Transverse colon (tissue), 4 donors: ENCODE measurements around the gene STOML2. TPM values are rescaled to one million over a fixed set of nuclear protein-coding genes. Genes with fewer than 3 reads are reported as not detected.

Experiments used
- DNase-seq: peaks from one replicate; pipeline ENCODE4 v3.0.0-alpha.2; 2019
- H3K27ac ChIP-seq, 4 donors: fragments of 200-600 bp; sonication (generic); 2 replicates each; pipeline ENCODE4 v1.5.1; 2016 to 2018; ENCODE audit warnings: inconsistent platforms in 4 of 4
- H3K27me3 ChIP-seq: fragments of 200-600 bp; sonication (generic); 2 replicates; pipeline ENCODE4 v1.5.1; 2017; ENCODE audit warnings: inconsistent platforms
- H3K36me3 ChIP-seq, 4 donors: fragments of 200-600 bp; sonication (generic); 2 replicates each; pipeline ENCODE4 v1.5.1; 2017 to 2019; ENCODE audit warnings: inconsistent platforms in 4 of 4
- H3K4me1 ChIP-seq, 4 donors: fragments of 200-600 bp; sonication (generic); 2 replicates each; pipeline ENCODE4 v1.5.1; 2017 to 2020; ENCODE audit warnings: inconsistent platforms in 4 of 4
- H3K4me3 ChIP-seq, 4 donors: fragments of 200-600 bp; sonication (generic); 1 replicate in 1 of 4; 2 replicates in 3 of 4; pipeline versions ENCODE4 v1.5.1 to v1.6.1; 2017 to 2019; ENCODE audit warnings: inconsistent platforms in 4 of 4
- H3K9me3 ChIP-seq, 2 donors: fragments of 200-600 bp; sonication (generic); 2 replicates each; pipeline ENCODE4 v1.5.1; 2017 to 2019; ENCODE audit warnings: inconsistent platforms in 2 of 2
- CTCF ChIP-seq, 5 experiments: fragments of 200-600 bp in 3 of 5; fragments of 450-650 bp in 2 of 5; sonication (generic) in 3 of 5; IDR thresholded peaks; 1 replicate in 2 of 5; 2 replicates in 3 of 5; pipeline ENCODE4 v1.5.1; 2016 to 2017; ENCODE audit warnings: antibody characterized with exemption in 5 of 5, inconsistent platforms in 3 of 5, mild to moderate bottlenecking in 2 of 5, moderate library complexity in 1 of 5
- EP300 ChIP-seq: sonication (generic); formaldehyde crosslinking; IDR thresholded peaks from one replicate; pipeline ENCODE4 v1.6.1; 2017; ENCODE audit warnings: antibody characterized with exemption, low read depth
- POLR2A ChIP-seq: fragments of 450-650 bp; IDR thresholded peaks from one replicate; pipeline ENCODE4 v1.6.1; 2016; ENCODE audit warnings: antibody characterized with exemption, mild to moderate bottlenecking, moderate library complexity
- POLR2AphosphoS5 ChIP-seq, 3 donors: sonication (generic); formaldehyde crosslinking; IDR thresholded peaks; one replicate each; pipeline ENCODE4 v1.6.1; 2016; ENCODE audit warnings: antibody characterized with exemption in 3 of 3
- WGBS, 2 donors: methylation state at CpG; one replicate each; pipeline ENCODE4 v1.1.5; 2018; ENCODE audit warnings: low coverage in 1 of 2; 5-methylcytosine and 5-hydroxymethylcytosine counted together
- in situ Hi-C, 4 donors: fragments of 200-750 bp; cut with MboI; loops; one replicate each; pipeline versions ENCODE4 v1.15.0 to v1.15.1; 2017; ENCODE audit warnings: low sequenced_read_pairs in 3 of 4, low pct_ligation_motif_present in 1 of 4, low pct_unique_long_range_greater_than_20kb in 1 of 4
- intact Hi-C: fragments of 100-400 bp; cut with DNase I; formaldehyde crosslinking; loops from one replicate; pipeline ENCODE4 v1.15.1; 2023; ENCODE audit warnings: low total_unique reads
- total RNA-seq, 4 donors: library from RNA; depleted of rRNA; stranded (reverse); fragments of >200 nt; gene quantifications; one replicate each; pipeline ENCODE4 v1.1.0, GENCODE V29; 2016

Gene STOML2
- total RNA-seq, 4 donors from 2014 or later, result 36.7 to 99.1 (median 70.9) TPM

DNA sequence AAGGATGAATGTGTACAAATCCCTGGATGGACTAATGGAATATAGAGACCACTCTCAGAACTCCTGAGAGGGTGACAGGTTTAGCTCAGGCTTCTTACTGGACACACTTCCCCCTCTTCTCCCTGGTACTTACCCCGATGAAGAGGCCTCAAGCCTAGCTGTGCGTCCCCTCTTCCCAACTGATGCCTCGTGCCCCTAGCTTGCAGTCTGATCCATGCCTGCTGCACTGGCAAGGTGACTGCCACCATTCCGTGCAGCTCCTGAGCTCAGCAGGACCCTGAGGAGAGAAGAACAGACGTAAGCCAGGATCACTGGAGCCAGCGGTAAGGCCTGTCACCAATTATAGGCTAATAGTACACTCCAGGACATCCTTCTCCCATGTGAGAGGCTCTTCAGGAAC, 5.5 kb upstream of the STOML2 start:
- in situ Hi-C loops (loop anchor here in 1 of 4 donors (25.0 kb wide), 1 partner anchor 454 kb away; a partner anchor contains a TSS), intact Hi-C loops (no loop called here)
- DNase-seq, result no peak
- H3K4me3 ChIP-seq, result no peak overlapping the region
- TF ChIP-seq EP300 (no peak), POLR2A (no peak), POLR2AphosphoS5 (IDR thresholded peaks at IDR 0.05) (no peak)
- no peaks in the 10 kb centered on the region for H3K27me3 ChIP-seq
- H3K4me1 ChIP-seq, result peaks cover 17 to 36% (median 32%) of the 10 kb centered on the region in 4 donors
- H3K36me3 ChIP-seq, result peaks cover 0 to 37% (median 8%) of the 10 kb centered on the region in 4 donors
- no peak overlapping the region for H3K27ac ChIP-seq
- no peaks in the 10 kb centered on the region for H3K9me3 ChIP-seq
- WGBS, 2 donors, result 90% methylated on average over 6 of the region's 6 CpGs; no CpG with 5 or more reads in 1 of the 2 donors

DNA sequence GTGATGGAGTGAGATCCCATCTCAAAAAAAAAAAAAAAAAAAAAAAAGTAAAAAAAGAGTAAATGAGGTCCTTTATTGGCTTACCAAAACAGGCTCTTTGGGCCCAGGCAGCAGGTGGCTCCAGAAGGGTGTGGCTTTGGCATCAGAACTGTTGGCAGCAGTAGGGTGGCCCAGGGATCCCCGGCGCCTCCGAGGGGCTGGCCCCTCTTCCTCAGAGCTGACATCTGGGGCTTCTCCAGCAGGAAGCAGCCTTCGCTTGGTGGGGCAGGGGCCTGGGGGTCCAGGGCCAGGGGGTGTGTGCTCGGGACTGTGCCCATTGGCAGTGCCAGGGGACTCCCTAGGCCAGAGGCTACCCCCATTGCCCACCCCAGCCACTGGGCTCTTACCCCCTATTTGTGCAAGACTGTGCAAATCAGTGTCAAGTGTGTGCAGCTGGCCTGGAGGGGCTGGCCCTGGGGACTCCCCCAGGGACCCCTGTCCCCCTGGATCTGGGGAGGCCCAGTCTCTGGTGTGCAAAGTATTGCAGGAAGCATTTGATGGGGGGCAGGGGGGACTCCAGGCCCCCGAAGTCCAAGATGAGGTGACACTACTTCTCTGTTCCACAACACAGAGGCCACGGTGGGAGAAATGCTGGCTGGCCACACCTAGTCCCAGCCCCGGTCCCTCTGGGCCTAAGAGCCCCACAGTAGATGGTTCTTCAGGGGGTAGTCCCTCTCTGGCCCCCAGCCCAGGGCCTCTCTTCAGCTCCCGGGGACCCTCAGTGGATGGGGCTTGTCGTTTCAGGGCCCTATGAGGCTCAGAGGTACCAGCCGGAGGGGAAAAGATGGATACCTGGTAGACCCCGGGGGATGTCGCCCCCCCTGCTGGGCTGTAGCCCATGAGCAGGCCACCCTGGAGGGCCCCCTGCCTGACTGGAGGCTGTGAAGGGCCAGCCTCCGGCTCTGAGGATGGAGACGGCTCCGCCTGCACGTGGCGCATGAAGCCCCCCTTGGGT, 4.7 kb upstream of the STOML2 start:
- intact Hi-C loops, result no loop called here
- 56 to 78% methylated on average over 3 to 13 of the region's 18 CpGs for WGBS, 2 donors
- peaks cover 15 to 30% (median 28%) of the 10 kb centered on the region in 4 donors for H3K4me1 ChIP-seq
- TF ChIP-seq POLR2AphosphoS5 (IDR thresholded peaks at IDR 0.05) (no peak), EP300 (no peak), CTCF (IDR thresholded peaks at IDR 0.05) (no peak), POLR2A (no peak)
- no peaks in the 10 kb centered on the region for H3K27me3 ChIP-seq
- no peaks in the 10 kb centered on the region for H3K9me3 ChIP-seq
- in situ Hi-C loops, result loop anchor here in 1 of 4 donors (25.0 kb wide), 1 partner anchor 455 kb away; a partner anchor contains a TSS
- no peak overlapping the region for H3K4me3 ChIP-seq
- no peak for DNase-seq
- H3K36me3 ChIP-seq, result peaks cover 0 to 37% (median 8%) of the 10 kb centered on the region in 4 donors
- H3K27ac ChIP-seq, result no peak overlapping the region

GRCh38 chr9:35106343-35106730, 3.4 kb upstream of the STOML2 start:
- intact Hi-C loops, result no loop called here
- no peak for DNase-seq
- 90 to 96% methylated on average over 3 to 7 of the region's 7 CpGs for WGBS, 2 donors
- in situ Hi-C loops, result loop anchor here in 1 of 4 donors (25.0 kb wide), 1 partner anchor 456 kb away; a partner anchor contains a TSS
- no peaks in the 10 kb centered on the region for H3K27me3 ChIP-seq
- no peak for TF ChIP-seq EP300
- TF ChIP-seq POLR2A, result no peak
- peaks cover 0 to 37% (median 8%) of the 10 kb centered on the region in 4 donors for H3K36me3 ChIP-seq
- no peak overlapping the region for H3K4me3 ChIP-seq
- H3K4me1 ChIP-seq, result peaks cover 19 to 33% (median 29%) of the 10 kb centered on the region in 4 donors
- H3K9me3 ChIP-seq, result no peaks in the 10 kb centered on the region
- H3K27ac ChIP-seq, result no peak overlapping the region

DNA sequence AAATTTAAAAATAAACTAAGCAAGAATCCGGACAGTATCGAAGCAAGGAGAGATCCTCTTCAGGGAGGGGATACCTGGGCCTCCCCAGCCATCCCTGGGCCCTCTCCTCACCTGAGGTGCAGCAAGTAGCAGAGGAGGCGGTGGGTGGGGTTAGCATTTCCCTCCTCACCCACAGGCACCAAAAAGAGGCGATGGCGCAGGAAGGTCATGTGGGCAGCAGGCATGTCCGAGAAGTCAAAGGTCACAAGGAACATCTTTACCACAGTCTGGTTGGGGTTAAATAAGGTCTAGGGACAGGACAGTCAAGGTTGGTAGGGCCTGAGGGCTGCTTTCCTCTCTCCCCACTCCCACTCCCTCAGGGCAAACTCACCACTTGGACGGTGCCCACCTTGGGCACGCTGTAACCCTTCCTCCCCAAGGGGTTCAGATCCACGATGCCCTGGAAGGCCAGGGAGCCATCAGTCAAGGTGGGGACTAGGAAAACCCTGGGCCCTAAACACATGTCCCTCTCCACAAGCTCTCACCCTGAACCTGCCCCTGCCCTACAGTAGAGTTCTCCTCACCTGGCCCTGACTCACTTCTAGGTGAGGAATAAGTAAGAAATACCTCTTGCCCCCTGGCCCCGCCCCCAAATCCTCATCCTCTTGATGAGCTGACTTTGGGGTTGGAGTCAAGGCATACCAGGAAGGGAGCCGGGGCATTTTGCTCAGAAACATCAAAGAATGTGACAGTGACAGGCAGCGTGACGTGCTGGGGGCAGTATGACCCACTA, 2.8 kb upstream of the STOML2 start:
- peaks cover 0 to 43% (median 8%) of the 10 kb centered on the region in 4 donors for H3K36me3 ChIP-seq
- TF ChIP-seq EP300, result no peak
- no peak for TF ChIP-seq POLR2A
- no peak for TF ChIP-seq POLR2AphosphoS5 (IDR thresholded peaks at IDR 0.05)
- no peak for TF ChIP-seq CTCF (IDR thresholded peaks at IDR 0.05)
- in situ Hi-C loops, result loop anchor here in 1 of 4 donors (25.0 kb wide), 1 partner anchor 457 kb away; a partner anchor contains a TSS
- peaks cover 18 to 33% (median 25%) of the 10 kb centered on the region in 4 donors for H3K4me1 ChIP-seq
- H3K27me3 ChIP-seq, result no peaks in the 10 kb centered on the region
- no peak overlapping the region for H3K4me3 ChIP-seq
- no peaks in the 10 kb centered on the region for H3K9me3 ChIP-seq
- 90 to 100% methylated on average over 3 to 13 of the region's 13 CpGs for WGBS, 2 donors
- intact Hi-C loops, result no loop called here
- no peak for DNase-seq
- H3K27ac ChIP-seq, result no peak overlapping the region
